WTC11 (cell line): Measurements from ENCODE around the gene RNF208. TPM values are rescaled to one million over a fixed set of nuclear protein-coding genes. Genes with fewer than 3 reads are reported as not detected.

ENCODE experiments used
- CREM ChIP-seq: sonication (generic); formaldehyde crosslinking; IDR thresholded peaks from 2 replicates; pipeline ENCODE4 v1.8.1; 2022; ENCODE audit warnings: mild to moderate bottlenecking, missing genetic modification reagents, moderate library complexity
- ELF4 ChIP-seq: sonication (generic); formaldehyde crosslinking; IDR thresholded peaks from 2 replicates; pipeline ENCODE4 v1.8.1; 2022; ENCODE audit warnings: low read depth, mild to moderate bottlenecking, moderate library complexity, missing genetic modification reagents
- EMX1 ChIP-seq: fragments of 250-450 bp; sonication (Bioruptor Pico); IDR thresholded peaks from 2 replicates; pipeline ENCODE4 v1.8.0; 2021; ENCODE audit warnings: mild to moderate bottlenecking
- ETV6 ChIP-seq: sonication (generic); formaldehyde crosslinking; IDR thresholded peaks from 2 replicates; pipeline ENCODE4 v1.8.1; 2022; ENCODE audit warnings: mild to moderate bottlenecking, missing genetic modification reagents
- FOXJ3 ChIP-seq: sonication (generic); formaldehyde crosslinking; IDR thresholded peaks from 2 replicates; pipeline ENCODE4 v1.9.0; 2021; ENCODE audit warnings: missing genetic modification reagents, mild to moderate bottlenecking, borderline replicate concordance
- FOXP1 ChIP-seq: sonication (generic); formaldehyde crosslinking; IDR thresholded peaks from 2 replicates; pipeline ENCODE4 v1.8.0; 2022; ENCODE audit warnings: missing genetic modification reagents, mild to moderate bottlenecking, moderate library complexity, borderline replicate concordance
- GTF2I ChIP-seq: fragments of 250-450 bp; sonication (Bioruptor Pico); conservative IDR thresholded peaks from 2 replicates; pipeline ENCODE4 v1.4.0; 2021; ENCODE audit warnings: mild to moderate bottlenecking
- HMGA2 ChIP-seq: fragments of 250-450 bp; sonication (Bioruptor Pico); IDR thresholded peaks from 2 replicates; pipeline ENCODE4 v1.4.0; 2021; ENCODE audit warnings: mild to moderate bottlenecking, moderate library complexity
- MXD4 ChIP-seq: fragments of 250-450 bp; sonication (Bioruptor Pico); IDR thresholded peaks from 2 replicates; pipeline ENCODE4 v1.8.0; 2021; ENCODE audit warnings: mild to moderate bottlenecking, moderate library complexity, borderline replicate concordance
- NFATC4 ChIP-seq: fragments of 250-450 bp; sonication (Bioruptor Pico); IDR thresholded peaks from 2 replicates; pipeline ENCODE4 v1.9.0; 2021; ENCODE audit warnings: mild to moderate bottlenecking
- NFYB ChIP-seq: sonication (generic); formaldehyde crosslinking; conservative IDR thresholded peaks from 2 replicates; pipeline ENCODE4 v1.8.0; 2022; ENCODE audit warnings: low read depth, missing genetic modification reagents
- NR2C2 ChIP-seq: sonication (generic); formaldehyde crosslinking; IDR thresholded peaks from 2 replicates; pipeline ENCODE4 v1.8.0; 2022; ENCODE audit warnings: mild to moderate bottlenecking, missing genetic modification reagents
- NR3C1 ChIP-seq: sonication (generic); formaldehyde crosslinking; conservative IDR thresholded peaks from 2 replicates; pipeline ENCODE4 v1.8.1; 2023; ENCODE audit warnings: low read depth, mild to moderate bottlenecking, missing genetic modification reagents
- RORB ChIP-seq: fragments of 250-450 bp; sonication (Bioruptor Pico); IDR thresholded peaks from 2 replicates; pipeline ENCODE4 v1.9.0; 2021; ENCODE audit warnings: mild to moderate bottlenecking
- SMAD4 ChIP-seq: sonication (generic); formaldehyde crosslinking; IDR thresholded peaks from 2 replicates; pipeline ENCODE4 v1.8.0; 2022; ENCODE audit warnings: mild to moderate bottlenecking, missing genetic modification reagents
- SOX15 ChIP-seq: fragments of 250-450 bp; sonication (Bioruptor Pico); IDR thresholded peaks from 2 replicates; pipeline ENCODE4 v1.9.0; 2021; ENCODE audit warnings: mild to moderate bottlenecking
- STAT6 ChIP-seq: sonication (generic); formaldehyde crosslinking; conservative IDR thresholded peaks from 2 replicates; pipeline ENCODE4 v1.8.1; 2023; ENCODE audit warnings: mild to moderate bottlenecking, low read depth, missing genetic modification reagents, moderate library complexity
- TCF7 ChIP-seq: sonication (generic); formaldehyde crosslinking; IDR thresholded peaks from 2 replicates; pipeline ENCODE4 v1.8.0; 2022; ENCODE audit warnings: mild to moderate bottlenecking, low read depth, missing genetic modification reagents, moderate library complexity
- ZNF121 ChIP-seq: sonication (generic); formaldehyde crosslinking; IDR thresholded peaks from 2 replicates; pipeline ENCODE4 v1.8.0; 2023; ENCODE audit warnings: missing genetic modification reagents
- ZNF219 ChIP-seq: sonication (generic); formaldehyde crosslinking; IDR thresholded peaks from 2 replicates; pipeline ENCODE4 v1.8.0; 2023; ENCODE audit warnings: missing genetic modification reagents, mild to moderate bottlenecking, borderline replicate concordance
- ZNF423 ChIP-seq: fragments of 250-450 bp; sonication (Bioruptor Pico); IDR thresholded peaks from 2 replicates; pipeline ENCODE4 v2.1.2; 2022; ENCODE audit warnings: mild to moderate bottlenecking, moderate library complexity
- total RNA-seq: library from RNA; stranded (reverse); gene quantifications from 3 replicates; pipeline ENCODE4 v1.2.3, GENCODE V29; 2021
- TF ChIP-seq, protein P1 (sequence below): fragments of 250-450 bp; sonication (Bioruptor Pico); IDR thresholded peaks from 2 replicates; pipeline ENCODE4 v1.9.0; 2021; ENCODE audit warnings: mild to moderate bottlenecking, borderline replicate concordance
- TF ChIP-seq, protein P2 (sequence below): sonication (generic); formaldehyde crosslinking; IDR thresholded peaks from 2 replicates; pipeline ENCODE4 v1.8.1; 2023; ENCODE audit warnings: mild to moderate bottlenecking, missing genetic modification reagents, moderate library complexity
- TF ChIP-seq, protein P3 (sequence below): sonication (generic); formaldehyde crosslinking; IDR thresholded peaks from 2 replicates; pipeline ENCODE4 v1.8.0; 2022; ENCODE audit warnings: mild to moderate bottlenecking, missing genetic modification reagents
- TF ChIP-seq, protein P4 (sequence below): sonication (generic); formaldehyde crosslinking; IDR thresholded peaks from 2 replicates; pipeline ENCODE4 v1.8.1; 2022; ENCODE audit warnings: mild to moderate bottlenecking, moderate library complexity, missing genetic modification reagents
- TF ChIP-seq, protein P5 (sequence below): sonication (generic); formaldehyde crosslinking; IDR thresholded peaks from 2 replicates; pipeline ENCODE4 v1.8.1; 2022; ENCODE audit warnings: missing genetic modification reagents, borderline replicate concordance
- TF ChIP-seq, protein P6 (sequence below): fragments of 250-450 bp; sonication (Bioruptor Pico); conservative IDR thresholded peaks from 2 replicates; pipeline ENCODE4 v1.9.0; 2021; ENCODE audit warnings: mild to moderate bottlenecking

RNF208 gene
- total RNA-seq, 1 experiment from 2014 or later = 14.8 TPM

GRCh38 chr9:137175345-137175961 lies 46.6 kb downstream of the RNF208 start (continued):
- TF ChIP-seq, protein P1, sequence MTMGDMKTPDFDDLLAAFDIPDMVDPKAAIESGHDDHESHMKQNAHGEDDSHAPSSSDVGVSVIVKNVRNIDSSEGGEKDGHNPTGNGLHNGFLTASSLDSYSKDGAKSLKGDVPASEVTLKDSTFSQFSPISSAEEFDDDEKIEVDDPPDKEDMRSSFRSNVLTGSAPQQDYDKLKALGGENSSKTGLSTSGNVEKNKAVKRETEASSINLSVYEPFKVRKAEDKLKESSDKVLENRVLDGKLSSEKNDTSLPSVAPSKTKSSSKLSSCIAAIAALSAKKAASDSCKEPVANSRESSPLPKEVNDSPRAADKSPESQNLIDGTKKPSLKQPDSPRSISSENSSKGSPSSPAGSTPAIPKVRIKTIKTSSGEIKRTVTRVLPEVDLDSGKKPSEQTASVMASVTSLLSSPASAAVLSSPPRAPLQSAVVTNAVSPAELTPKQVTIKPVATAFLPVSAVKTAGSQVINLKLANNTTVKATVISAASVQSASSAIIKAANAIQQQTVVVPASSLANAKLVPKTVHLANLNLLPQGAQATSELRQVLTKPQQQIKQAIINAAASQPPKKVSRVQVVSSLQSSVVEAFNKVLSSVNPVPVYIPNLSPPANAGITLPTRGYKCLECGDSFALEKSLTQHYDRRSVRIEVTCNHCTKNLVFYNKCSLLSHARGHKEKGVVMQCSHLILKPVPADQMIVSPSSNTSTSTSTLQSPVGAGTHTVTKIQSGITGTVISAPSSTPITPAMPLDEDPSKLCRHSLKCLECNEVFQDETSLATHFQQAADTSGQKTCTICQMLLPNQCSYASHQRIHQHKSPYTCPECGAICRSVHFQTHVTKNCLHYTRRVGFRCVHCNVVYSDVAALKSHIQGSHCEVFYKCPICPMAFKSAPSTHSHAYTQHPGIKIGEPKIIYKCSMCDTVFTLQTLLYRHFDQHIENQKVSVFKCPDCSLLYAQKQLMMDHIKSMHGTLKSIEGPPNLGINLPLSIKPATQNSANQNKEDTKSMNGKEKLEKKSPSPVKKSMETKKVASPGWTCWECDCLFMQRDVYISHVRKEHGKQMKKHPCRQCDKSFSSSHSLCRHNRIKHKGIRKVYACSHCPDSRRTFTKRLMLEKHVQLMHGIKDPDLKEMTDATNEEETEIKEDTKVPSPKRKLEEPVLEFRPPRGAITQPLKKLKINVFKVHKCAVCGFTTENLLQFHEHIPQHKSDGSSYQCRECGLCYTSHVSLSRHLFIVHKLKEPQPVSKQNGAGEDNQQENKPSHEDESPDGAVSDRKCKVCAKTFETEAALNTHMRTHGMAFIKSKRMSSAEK = no peak
- TF ChIP-seq SOX15 (no peak), MXD4 (CRISPR knock-in tag) (no peak), EMX1 (CRISPR knock-in tag) (0 out of 2 replicates have a peak, but pooled peaks have one; percentile 67), CREM (CRISPR knock-in tag) (no peak), FOXJ3 (CRISPR knock-in tag) (no peak), ZNF219 (CRISPR knock-in tag) (no peak), GTF2I (no peak), STAT6 (CRISPR knock-in tag) (no peak), FOXP1 (CRISPR knock-in tag) (peak; percentile 24; the same call in 1 of the 2 replicates), NR3C1 (CRISPR knock-in tag) (no peak), NR2C2 (CRISPR knock-in tag) (no peak), NFATC4 (no peak), NFYB (no peak), SMAD4 (CRISPR knock-in tag) (no peak), TCF7 (CRISPR knock-in tag) (no peak), ETV6 (CRISPR knock-in tag) (no peak), ZNF423 (CRISPR knock-in tag) (no peak), RORB (CRISPR knock-in tag) (no peak), HMGA2 (CRISPR knock-in tag) (no peak), ZNF121 (CRISPR knock-in tag) (peak; percentile 92), ELF4 (CRISPR knock-in tag) (no peak)
- TF ChIP-seq, protein P2, sequence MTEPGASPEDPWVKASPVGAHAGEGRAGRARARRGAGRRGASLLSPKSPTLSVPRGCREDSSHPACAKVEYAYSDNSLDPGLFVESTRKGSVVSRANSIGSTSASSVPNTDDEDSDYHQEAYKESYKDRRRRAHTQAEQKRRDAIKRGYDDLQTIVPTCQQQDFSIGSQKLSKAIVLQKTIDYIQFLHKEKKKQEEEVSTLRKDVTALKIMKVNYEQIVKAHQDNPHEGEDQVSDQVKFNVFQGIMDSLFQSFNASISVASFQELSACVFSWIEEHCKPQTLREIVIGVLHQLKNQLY (CRISPR knock-in tag) = no peak
- TF ChIP-seq, protein P3, sequence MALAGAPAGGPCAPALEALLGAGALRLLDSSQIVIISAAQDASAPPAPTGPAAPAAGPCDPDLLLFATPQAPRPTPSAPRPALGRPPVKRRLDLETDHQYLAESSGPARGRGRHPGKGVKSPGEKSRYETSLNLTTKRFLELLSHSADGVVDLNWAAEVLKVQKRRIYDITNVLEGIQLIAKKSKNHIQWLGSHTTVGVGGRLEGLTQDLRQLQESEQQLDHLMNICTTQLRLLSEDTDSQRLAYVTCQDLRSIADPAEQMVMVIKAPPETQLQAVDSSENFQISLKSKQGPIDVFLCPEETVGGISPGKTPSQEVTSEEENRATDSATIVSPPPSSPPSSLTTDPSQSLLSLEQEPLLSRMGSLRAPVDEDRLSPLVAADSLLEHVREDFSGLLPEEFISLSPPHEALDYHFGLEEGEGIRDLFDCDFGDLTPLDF (CRISPR knock-in tag) = no peak
- TF ChIP-seq, protein P4, sequence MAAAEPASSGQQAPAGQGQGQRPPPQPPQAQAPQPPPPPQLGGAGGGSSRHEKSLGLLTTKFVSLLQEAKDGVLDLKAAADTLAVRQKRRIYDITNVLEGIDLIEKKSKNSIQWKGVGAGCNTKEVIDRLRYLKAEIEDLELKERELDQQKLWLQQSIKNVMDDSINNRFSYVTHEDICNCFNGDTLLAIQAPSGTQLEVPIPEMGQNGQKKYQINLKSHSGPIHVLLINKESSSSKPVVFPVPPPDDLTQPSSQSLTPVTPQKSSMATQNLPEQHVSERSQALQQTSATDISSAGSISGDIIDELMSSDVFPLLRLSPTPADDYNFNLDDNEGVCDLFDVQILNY = no peak
- TF ChIP-seq, protein P5, sequence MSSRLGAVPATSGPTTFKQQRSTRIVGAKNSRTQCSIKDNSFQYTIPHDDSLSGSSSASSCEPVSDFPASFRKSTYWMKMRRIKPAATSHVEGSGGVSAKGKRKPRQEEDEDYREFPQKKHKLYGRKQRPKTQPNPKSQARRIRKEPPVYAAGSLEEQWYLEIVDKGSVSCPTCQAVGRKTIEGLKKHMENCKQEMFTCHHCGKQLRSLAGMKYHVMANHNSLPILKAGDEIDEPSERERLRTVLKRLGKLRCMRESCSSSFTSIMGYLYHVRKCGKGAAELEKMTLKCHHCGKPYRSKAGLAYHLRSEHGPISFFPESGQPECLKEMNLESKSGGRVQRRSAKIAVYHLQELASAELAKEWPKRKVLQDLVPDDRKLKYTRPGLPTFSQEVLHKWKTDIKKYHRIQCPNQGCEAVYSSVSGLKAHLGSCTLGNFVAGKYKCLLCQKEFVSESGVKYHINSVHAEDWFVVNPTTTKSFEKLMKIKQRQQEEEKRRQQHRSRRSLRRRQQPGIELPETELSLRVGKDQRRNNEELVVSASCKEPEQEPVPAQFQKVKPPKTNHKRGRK (CRISPR knock-in tag) = no peak
- TF ChIP-seq, protein P6, sequence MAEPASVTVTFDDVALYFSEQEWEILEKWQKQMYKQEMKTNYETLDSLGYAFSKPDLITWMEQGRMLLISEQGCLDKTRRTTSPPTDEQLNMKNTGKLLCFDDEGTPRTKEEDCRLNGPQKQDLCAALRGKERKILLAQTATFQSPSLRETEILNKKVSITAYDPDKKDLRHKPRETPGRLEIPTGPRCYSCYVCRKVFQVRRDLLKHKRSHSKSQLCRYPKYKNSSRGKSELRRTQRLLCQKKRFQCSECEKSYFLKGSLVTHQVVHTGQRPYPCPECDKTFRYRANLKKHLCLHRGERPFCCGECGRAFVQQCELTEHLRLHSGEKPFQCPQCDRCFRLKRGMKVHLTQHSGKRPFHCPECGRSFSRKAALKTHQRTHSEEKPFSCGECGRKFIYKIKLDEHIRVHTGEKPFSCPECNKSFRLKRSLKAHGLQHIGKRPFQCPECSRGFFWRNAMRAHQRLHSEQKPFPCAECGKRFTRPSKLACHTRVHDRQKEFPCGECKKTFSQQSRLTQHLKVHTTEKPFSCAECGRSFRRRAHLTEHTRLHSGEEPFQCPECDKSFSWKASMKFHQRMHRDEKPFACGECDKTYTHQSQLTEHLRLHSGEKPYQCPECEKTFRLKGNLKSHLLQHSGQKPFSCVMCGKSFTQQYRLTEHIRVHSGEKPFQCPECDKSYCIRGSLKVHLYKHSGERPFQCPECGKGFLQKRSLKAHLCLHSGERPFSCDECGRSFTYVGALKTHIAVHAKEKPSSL = no peak
